Astrocyte (in vitro differentiated cells and primary cell): ENCODE measurements around the gene EXOC3. TPM values are rescaled to one million over a fixed set of nuclear protein-coding genes. Genes with fewer than 3 reads are reported as not detected.

Experiments used
- DNase-seq: peaks from one replicate; pipeline ENCODE4 v3.0.0-alpha.2; 2010; ENCODE audit warnings: low read depth
- FAIRE-seq: peaks from 2 replicates; lab custom pipeline; 2011; peaks lifted over from hg19 to GRCh38; lab: Jason Lieb, UNC
- H2AFZ ChIP-seq: 2 replicates; pipeline ENCODE4 v1.6.0; 2012; ENCODE audit warnings: low read depth, low read length, inconsistent platforms
- H3K27ac ChIP-seq: 2 replicates; pipeline ENCODE4 v1.5.1; 2011; ENCODE audit warnings: low read depth, low read length, inconsistent platforms
- H3K27me3 ChIP-seq: 2 replicates; pipeline ENCODE4 v1.6.0; 2011; ENCODE audit warnings: low read length, inconsistent platforms; ENCODE audit not compliant: insufficient read depth
- H3K36me3 ChIP-seq: 2 replicates; pipeline ENCODE4 v1.5.1; 2011; ENCODE audit warnings: low read length, inconsistent platforms; ENCODE audit not compliant: insufficient read depth
- H3K4me1 ChIP-seq: 2 replicates; pipeline ENCODE4 v1.5.1; 2011; ENCODE audit warnings: low read length, inconsistent platforms; ENCODE audit not compliant: insufficient read depth
- H3K4me2 ChIP-seq: 2 replicates; pipeline ENCODE4 v1.6.0; 2012; ENCODE audit warnings: low read length, inconsistent platforms
- H3K4me3 ChIP-seq: 2 replicates; pipeline ENCODE4 v1.5.1; 2011; ENCODE audit warnings: low read depth, mild to moderate bottlenecking, low read length, inconsistent platforms; ENCODE audit not compliant: insufficient read depth
- H3K79me2 ChIP-seq: 2 replicates; pipeline ENCODE4 v1.6.0; 2012; ENCODE audit warnings: mild to moderate bottlenecking, low read length, inconsistent platforms; ENCODE audit not compliant: insufficient read depth
- H3K9ac ChIP-seq: 2 replicates; pipeline ENCODE4 v1.6.0; 2012; ENCODE audit warnings: mild to moderate bottlenecking, low read length, inconsistent platforms
- H3K9me3 ChIP-seq: 2 replicates; pipeline ENCODE4 v1.5.1; 2012; ENCODE audit warnings: low read depth, mild to moderate bottlenecking, low read length, inconsistent platforms; ENCODE audit not compliant: insufficient read depth
- H4K20me1 ChIP-seq: 2 replicates; pipeline ENCODE4 v1.6.0; 2012; ENCODE audit warnings: low read length, inconsistent platforms; ENCODE audit not compliant: insufficient read depth
- H3K27ac Mint-ChIP-seq: one replicate; pipeline ENCODE4 v1.8.0; 2021; ENCODE audit warnings: mild to moderate bottlenecking, mixed read lengths; ENCODE audit not compliant: unreplicated experiment
- H3K27me3 Mint-ChIP-seq: one replicate; pipeline ENCODE4 v1.8.0; 2021; ENCODE audit warnings: low read depth, mixed read lengths; ENCODE audit not compliant: unreplicated experiment
- H3K36me3 Mint-ChIP-seq: one replicate; pipeline ENCODE4 v1.8.0; 2021; ENCODE audit warnings: low read depth, mixed read lengths; ENCODE audit not compliant: unreplicated experiment
- H3K4me1 Mint-ChIP-seq: one replicate; pipeline ENCODE4 v1.8.0; 2021; ENCODE audit warnings: low read depth, mixed read lengths; ENCODE audit not compliant: unreplicated experiment
- H3K4me3 Mint-ChIP-seq: one replicate; pipeline ENCODE4 v1.8.0; 2021; ENCODE audit warnings: mild to moderate bottlenecking, moderate library complexity, mixed read lengths; ENCODE audit not compliant: unreplicated experiment
- H3K9me3 Mint-ChIP-seq: one replicate; pipeline ENCODE4 v1.8.0; 2021; ENCODE audit warnings: mild to moderate bottlenecking, mixed read lengths; ENCODE audit not compliant: unreplicated experiment
- CTCF ChIP-seq: IDR thresholded peaks from 2 replicates; pipeline ENCODE4 v1.5.1; 2011; ENCODE audit warnings: low read depth, mild to moderate bottlenecking, inconsistent platforms, low read length, moderate library complexity; ENCODE audit not compliant: insufficient read depth
- EZH2 ChIP-seq: IDR thresholded peaks from 2 replicates; pipeline ENCODE4 v1.6.1; 2012; ENCODE audit warnings: mild to moderate bottlenecking, low read length, inconsistent platforms; ENCODE audit not compliant: insufficient read depth
- total RNA-seq: library from RNA; stranded (reverse); gene quantifications from 2 replicates; pipeline ENCODE4 v1.2.1, GENCODE V29; 2021

Gene EXOC3
- total RNA-seq, 1 donor from 2014 or later = 37.9 TPM

GRCh38 chr5:479566-480319 is 36.8 kb downstream of the EXOC3 start:
- H3K4me3 Mint-ChIP-seq = no peak overlapping the region

GRCh38 chr5:481347-481746 is 38.4 kb downstream of the EXOC3 start:
- H3K9ac ChIP-seq = no peak overlapping the region
- no peak overlapping the region for H3K4me3 ChIP-seq
- no peaks in the 10 kb centered on the region for H3K9me3 ChIP-seq
- Mint-ChIP-seq H3K27ac (no peak overlapping the region), H3K36me3 (peaks cover 1% of the 10 kb centered on the region), H3K27me3 (peaks cover 16% of the 10 kb centered on the region), H3K4me1 (no peaks in the 10 kb centered on the region), H3K9me3 (no peaks in the 10 kb centered on the region), H3K4me3 (no peak overlapping the region)
- DNase-seq = no peak
- no peaks in the 10 kb centered on the region for H3K4me1 ChIP-seq
- H4K20me1 ChIP-seq = no peaks in the 10 kb centered on the region
- no peak overlapping the region for H3K4me2 ChIP-seq
- TF ChIP-seq EZH2 (no peak), CTCF (no peak)
- no peak overlapping the region for H2AFZ ChIP-seq
- no peaks in the 10 kb centered on the region for H3K36me3 ChIP-seq
- H3K27me3 ChIP-seq = no peaks in the 10 kb centered on the region
- no peaks in the 10 kb centered on the region for H3K79me2 ChIP-seq
- no peak overlapping the region for H3K27ac ChIP-seq
- FAIRE-seq = no peak

More at GRCh38 chr5:479566-480319, 36.8 kb downstream of the EXOC3 start:
- peaks cover 6% of the 10 kb centered on the region for H3K27me3 ChIP-seq
- Mint-ChIP-seq H3K4me1 (no peaks in the 10 kb centered on the region), H3K9me3 (no peaks in the 10 kb centered on the region), H3K36me3 (peaks cover 1% of the 10 kb centered on the region), H3K27ac (no peak overlapping the region), H3K27me3 (peaks cover 12% of the 10 kb centered on the region)
- no peak for TF ChIP-seq EZH2
- no peak for TF ChIP-seq CTCF
- DNase-seq (no peak), FAIRE-seq (no peak)
- H3K36me3 ChIP-seq = no peaks in the 10 kb centered on the region
- H3K9me3 ChIP-seq = no peaks in the 10 kb centered on the region
- no peaks in the 10 kb centered on the region for H3K79me2 ChIP-seq
- H2AFZ ChIP-seq = no peak overlapping the region
- H3K27ac ChIP-seq = no peak overlapping the region
- no peak overlapping the region for H3K9ac ChIP-seq
- no peaks in the 10 kb centered on the region for H3K4me1 ChIP-seq
- H3K4me3 ChIP-seq = no peak overlapping the region
- H4K20me1 ChIP-seq = peaks cover 12% of the 10 kb centered on the region
- no peak overlapping the region for H3K4me2 ChIP-seq

- H3K4me3 Mint-ChIP-seq = no peak overlapping the region
These were observed 39.0 kb downstream of the EXOC3 start for GRCh38 chr5:482021-482420.

More at GRCh38 chr5:482021-482420, 39.0 kb downstream of the EXOC3 start:
- Histone ChIP-seq H3K4me1 (no peaks in the 10 kb centered on the region), H3K4me2 (no peak overlapping the region), H3K4me3 (no peak overlapping the region), H3K27ac (no peak overlapping the region), H3K79me2 (no peaks in the 10 kb centered on the region), H3K27me3 (no peaks in the 10 kb centered on the region), H2AFZ (no peak overlapping the region), H4K20me1 (no peaks in the 10 kb centered on the region), H3K9ac (no peak overlapping the region), H3K9me3 (no peaks in the 10 kb centered on the region), H3K36me3 (no peaks in the 10 kb centered on the region)
- H3K27ac Mint-ChIP-seq = no peak overlapping the region
- no peaks in the 10 kb centered on the region for H3K9me3 Mint-ChIP-seq
- no peak for DNase-seq
- peaks cover 1% of the 10 kb centered on the region for H3K36me3 Mint-ChIP-seq
- peaks cover 14% of the 10 kb centered on the region for H3K27me3 Mint-ChIP-seq
- no peak for FAIRE-seq
- H3K4me1 Mint-ChIP-seq = no peaks in the 10 kb centered on the region
- no peak for TF ChIP-seq CTCF
- TF ChIP-seq EZH2 = no peak
